ENCODE results near the gene ITPKC. TPM values are rescaled to one million over a fixed set of nuclear protein-coding genes. Genes with fewer than 3 reads are reported as not detected.

The ITPKC gene
- total RNA-seq, 1 donor from 2014 or later, result 9.8 TPM

- Histone ChIP-seq H3K9me3 (replicated peaks) (no peaks in the 10 kb centered on the region), H3K4me3 (no peak overlapping the region), H3K27me3 (ENCODE audit: low read depth) (no peaks in the 10 kb centered on the region), H3K36me3 (peaks cover 66% of the 10 kb centered on the region), H3K27ac (replicated peaks) (peak overlapping the region; percentile 85), H3K4me1 (peaks cover 43% of the 10 kb centered on the region)
- intact Hi-C loops (cut with micrococcal nuclease), result no loop called here
- DNase-seq, result peak; percentile 66
- TF ChIP-seq CTCF (IDR thresholded peaks at IDR 0.05; ENCODE audit: borderline replicate concordance), result peak; percentile 66
Observed at GRCh38 chr19:40702337-40703012, 14.4 kb upstream of the ITPKC start.

- DNase-seq, result no peak
- H3K9me3 ChIP-seq (replicated peaks), result no peaks in the 10 kb centered on the region
- peaks cover 47% of the 10 kb centered on the region for H3K4me1 ChIP-seq
- intact Hi-C loops (cut with micrococcal nuclease), result no loop called here
- no peaks in the 10 kb centered on the region for H3K27me3 ChIP-seq (ENCODE audit: low read depth)
- H3K36me3 ChIP-seq, result peaks cover 73% of the 10 kb centered on the region
- TF ChIP-seq CTCF (IDR thresholded peaks at IDR 0.05; ENCODE audit: borderline replicate concordance), result no peak
- peak overlapping the region; percentile 85 for H3K27ac ChIP-seq (replicated peaks)
- no peak overlapping the region for H3K4me3 ChIP-seq
Observed at GRCh38 chr19:40703029-40703755, 13.7 kb upstream of the ITPKC start.

GRCh38 chr19:40704491-40705361 is 12.2 kb upstream of the ITPKC start:
- peaks cover 84% of the 10 kb centered on the region for H3K36me3 ChIP-seq
- H3K4me3 ChIP-seq, result no peak overlapping the region
- peaks cover 47% of the 10 kb centered on the region for H3K4me1 ChIP-seq
- TF ChIP-seq CTCF (IDR thresholded peaks at IDR 0.05; ENCODE audit: borderline replicate concordance), result no peak
- no peaks in the 10 kb centered on the region for H3K27me3 ChIP-seq (ENCODE audit: low read depth)
- no peak for DNase-seq
- peak overlapping the region; percentile 85 for H3K27ac ChIP-seq (replicated peaks)
- intact Hi-C loops (cut with micrococcal nuclease), result no loop called here
- no peaks in the 10 kb centered on the region for H3K9me3 ChIP-seq (replicated peaks)

DNA sequence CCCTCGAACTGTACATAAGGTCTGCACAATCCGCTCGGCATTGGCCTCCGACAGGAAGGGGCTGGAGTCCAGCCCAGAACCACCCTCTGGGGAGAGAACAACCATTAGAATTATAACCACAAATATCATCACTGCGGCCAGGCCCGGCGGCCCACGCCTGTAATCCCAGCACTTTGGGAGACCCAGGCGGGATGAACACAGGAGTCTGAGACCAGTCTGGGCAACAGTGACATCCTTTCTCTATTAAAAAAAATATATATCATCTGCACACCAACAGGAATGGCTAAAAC is 11.6 kb upstream of the ITPKC start:
- peaks cover 47% of the 10 kb centered on the region for H3K4me1 ChIP-seq
- intact Hi-C loops (cut with micrococcal nuclease), result no loop called here
- H3K27me3 ChIP-seq (ENCODE audit: low read depth), result no peaks in the 10 kb centered on the region
- H3K9me3 ChIP-seq (replicated peaks), result no peaks in the 10 kb centered on the region
- H3K4me3 ChIP-seq, result no peak overlapping the region
- DNase-seq, result peak; percentile 65
- H3K36me3 ChIP-seq, result peaks cover 85% of the 10 kb centered on the region
- TF ChIP-seq CTCF (IDR thresholded peaks at IDR 0.05; ENCODE audit: borderline replicate concordance), result no peak
- peak overlapping the region; percentile 85 for H3K27ac ChIP-seq (replicated peaks)

GRCh38 chr19:40705950-40706619 is 10.8 kb upstream of the ITPKC start:
- intact Hi-C loops (cut with micrococcal nuclease), result no loop called here
- TF ChIP-seq CTCF (IDR thresholded peaks at IDR 0.05; ENCODE audit: borderline replicate concordance), result no peak

More at GRCh38 chr19:40705950-40706619, 10.8 kb upstream of the ITPKC start:
- Histone ChIP-seq H3K36me3 (peaks cover 87% of the 10 kb centered on the region), H3K4me3 (no peak overlapping the region), H3K4me1 (peaks cover 47% of the 10 kb centered on the region), H3K27me3 (ENCODE audit: low read depth) (no peaks in the 10 kb centered on the region), H3K9me3 (replicated peaks) (no peaks in the 10 kb centered on the region), H3K27ac (replicated peaks) (peak overlapping the region; percentile 85)
- no peak for DNase-seq
